Thyroid gland (tissue), 4 donors: Measurements from ENCODE around the gene ZNF615. TPM values are rescaled to one million over a fixed set of nuclear protein-coding genes. Genes with fewer than 3 reads are reported as not detected.

Experiments
- DNase-seq, 2 donors: peaks; one replicate each; pipeline ENCODE4 v3.0.0-alpha.2; 2019
- H3K27ac ChIP-seq, 3 donors: fragments of 200-600 bp; sonication (generic); 1 replicate in 2 of 3; 2 replicates in 1 of 3; pipeline ENCODE4 v1.5.1; 2016 to 2019; ENCODE audit warnings: mild to moderate bottlenecking in 1 of 3, moderate library complexity in 1 of 3
- H3K27me3 ChIP-seq: fragments of 200-600 bp; sonication (generic); one replicate; pipeline ENCODE4 v1.5.1; 2019
- H3K36me3 ChIP-seq, 2 donors: fragments of 200-600 bp; sonication (generic); one replicate each; pipeline ENCODE4 v1.5.1; 2016 to 2019
- H3K4me1 ChIP-seq, 2 donors: fragments of 200-600 bp; sonication (generic); one replicate each; pipeline ENCODE4 v1.5.1; 2017 to 2019
- H3K4me3 ChIP-seq, 3 donors: fragments of 200-600 bp; sonication (generic); replicated peaks in 1 of 3; 1 replicate in 2 of 3; 2 replicates in 1 of 3; pipeline ENCODE4 v1.5.1; 2016; ENCODE audit warnings: mild to moderate bottlenecking in 1 of 3
- H3K9me3 ChIP-seq: fragments of 200-600 bp; sonication (generic); one replicate; pipeline ENCODE4 v1.5.1; 2017
- POLR2A ChIP-seq, 2 donors: fragments of 450-650 bp; IDR thresholded peaks; one replicate each; pipeline ENCODE4 v1.6.1; 2017; ENCODE audit warnings: antibody characterized with exemption in 2 of 2, mild to moderate bottlenecking in 2 of 2, moderate library complexity in 1 of 2
- WGBS, 2 donors: methylation state at CpG; one replicate each; pipeline ENCODE4 v1.1.5; 2017; 5-methylcytosine and 5-hydroxymethylcytosine counted together
- intact Hi-C: fragments of 100-400 bp; cut with DNase I; formaldehyde crosslinking; loops from one replicate; pipeline ENCODE4 v1.15.1; 2023
- total RNA-seq, 4 donors: library from RNA; depleted of rRNA; stranded (reverse); fragments of >200 nt; gene quantifications; one replicate each; pipeline ENCODE4 v1.2.3, GENCODE V29; 2016
- TF ChIP-seq, protein P1 (sequence below), 6 experiments: fragments of 200-600 bp in 3 of 6; fragments of 450-650 bp in 3 of 6; sonication (generic) in 3 of 6; IDR thresholded peaks; one replicate each; pipeline ENCODE4 v1.5.1; 2016 to 2019; ENCODE audit warnings: antibody characterized with exemption in 6 of 6, mild to moderate bottlenecking in 2 of 6, inconsistent platforms in 1 of 6, moderate library complexity in 1 of 6

The ZNF615 gene
- total RNA-seq, 4 donors from 2014 or later, result 19.5 to 36.9 (median 20.6) TPM

DNA sequence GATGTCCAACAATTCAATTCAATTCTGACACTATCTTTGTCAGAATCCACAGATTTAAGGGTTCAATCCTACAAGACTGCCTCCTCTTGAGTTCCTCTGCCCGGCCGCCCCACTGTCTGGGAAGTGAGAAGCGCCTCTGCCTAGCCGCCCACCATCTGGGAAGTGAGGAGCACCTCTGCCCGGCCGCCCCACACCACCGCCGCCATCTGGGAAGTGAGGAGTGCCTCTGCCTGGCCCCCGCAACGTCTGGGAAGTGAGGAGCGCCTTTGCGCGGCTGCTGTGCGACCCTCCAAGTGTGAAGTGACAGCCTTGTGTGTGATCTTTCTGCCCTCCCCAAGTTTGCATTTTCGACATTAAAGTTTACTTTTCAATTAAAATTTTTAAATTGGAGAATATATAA lies 14.2 kb upstream of the ZNF615 start:
- Histone ChIP-seq H3K4me3 (no peak overlapping the region), H3K27ac (no peak overlapping the region), H3K9me3 (no peaks in the 10 kb centered on the region), H3K4me1 (peaks cover 1 to 5% of the 10 kb centered on the region in 2 donors), H3K36me3 (peaks cover 65 to 71% of the 10 kb centered on the region in 2 donors), H3K27me3 (no peaks in the 10 kb centered on the region)
- TF ChIP-seq POLR2A (IDR thresholded peaks at IDR 0.05), result no peak
- TF ChIP-seq, protein P1, sequence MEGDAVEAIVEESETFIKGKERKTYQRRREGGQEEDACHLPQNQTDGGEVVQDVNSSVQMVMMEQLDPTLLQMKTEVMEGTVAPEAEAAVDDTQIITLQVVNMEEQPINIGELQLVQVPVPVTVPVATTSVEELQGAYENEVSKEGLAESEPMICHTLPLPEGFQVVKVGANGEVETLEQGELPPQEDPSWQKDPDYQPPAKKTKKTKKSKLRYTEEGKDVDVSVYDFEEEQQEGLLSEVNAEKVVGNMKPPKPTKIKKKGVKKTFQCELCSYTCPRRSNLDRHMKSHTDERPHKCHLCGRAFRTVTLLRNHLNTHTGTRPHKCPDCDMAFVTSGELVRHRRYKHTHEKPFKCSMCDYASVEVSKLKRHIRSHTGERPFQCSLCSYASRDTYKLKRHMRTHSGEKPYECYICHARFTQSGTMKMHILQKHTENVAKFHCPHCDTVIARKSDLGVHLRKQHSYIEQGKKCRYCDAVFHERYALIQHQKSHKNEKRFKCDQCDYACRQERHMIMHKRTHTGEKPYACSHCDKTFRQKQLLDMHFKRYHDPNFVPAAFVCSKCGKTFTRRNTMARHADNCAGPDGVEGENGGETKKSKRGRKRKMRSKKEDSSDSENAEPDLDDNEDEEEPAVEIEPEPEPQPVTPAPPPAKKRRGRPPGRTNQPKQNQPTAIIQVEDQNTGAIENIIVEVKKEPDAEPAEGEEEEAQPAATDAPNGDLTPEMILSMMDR (IDR thresholded peaks at IDR 0.05), result no peak
- intact Hi-C loops, result no loop called here
- no peak for DNase-seq
- WGBS, 2 donors, result 97 to 98% methylated on average over 15 of the region's 15 CpGs

DNA sequence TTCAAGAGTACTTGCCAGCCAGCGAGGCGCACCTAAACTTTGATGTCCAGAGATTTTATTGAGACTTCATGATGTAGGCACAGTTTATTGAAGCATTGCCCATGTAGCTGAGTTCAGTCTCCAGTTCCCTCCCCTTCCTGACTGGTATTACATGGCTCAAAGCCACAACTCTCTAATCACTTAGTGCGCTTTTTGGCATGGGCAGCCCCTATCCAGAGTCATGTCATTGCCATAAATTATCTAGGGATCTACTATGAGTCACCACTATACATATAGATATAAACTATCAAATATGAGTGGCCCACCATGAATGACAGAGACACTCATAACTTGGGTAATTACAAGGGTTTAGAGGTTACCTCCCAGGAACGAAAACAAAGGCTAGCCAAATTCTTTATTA lies 12.5 kb upstream of the ZNF615 start:
- Histone ChIP-seq H3K4me3 (no peak overlapping the region), H3K9me3 (no peaks in the 10 kb centered on the region), H3K36me3 (peaks cover 78 to 86% of the 10 kb centered on the region in 2 donors), H3K4me1 (no peaks in the 10 kb centered on the region), H3K27ac (no peak overlapping the region), H3K27me3 (no peaks in the 10 kb centered on the region)
- intact Hi-C loops, result no loop called here
- TF ChIP-seq, protein P1 (IDR thresholded peaks at IDR 0.05), result no peak
- no peak for TF ChIP-seq POLR2A (IDR thresholded peaks at IDR 0.05)
- DNase-seq, result no peak
- 97 to 98% methylated on average over 4 of the region's 4 CpGs for WGBS, 2 donors

DNA sequence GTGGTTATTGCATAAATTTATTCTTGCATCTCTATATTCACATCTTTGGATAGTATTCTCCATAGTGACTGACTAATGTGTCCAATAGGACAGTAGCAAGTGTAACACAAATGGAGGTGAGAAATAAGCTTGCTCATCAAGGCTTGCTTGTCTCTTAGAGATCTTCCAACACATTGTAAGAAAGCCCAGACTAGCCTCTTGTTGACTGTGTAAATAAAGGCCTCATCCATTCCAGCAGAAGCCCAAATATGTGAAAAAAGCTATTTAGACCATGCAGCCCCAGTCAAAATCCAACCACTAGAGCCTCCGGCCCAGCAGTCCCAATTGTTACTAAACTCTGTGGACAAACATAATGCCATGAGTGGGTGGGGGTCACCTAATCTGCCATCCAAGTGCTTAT lies 2.7 kb upstream of the ZNF615 start:
- no peaks in the 10 kb centered on the region for H3K9me3 ChIP-seq
- TF ChIP-seq, protein P1 (IDR thresholded peaks at IDR 0.05), result no peak
- no peak for TF ChIP-seq POLR2A (IDR thresholded peaks at IDR 0.05)
- peaks cover 8% of the 10 kb centered on the region in 2 donors for H3K36me3 ChIP-seq
- no peaks in the 10 kb centered on the region for H3K27me3 ChIP-seq
- no peaks in the 10 kb centered on the region for H3K4me1 ChIP-seq
- WGBS, 2 donors, result 100% methylated on average over 1 of the region's 1 CpG
- intact Hi-C loops, result no loop called here
- H3K27ac ChIP-seq, result no peak overlapping the region
- H3K4me3 ChIP-seq, result no peak overlapping the region
- DNase-seq, result no peak

DNA sequence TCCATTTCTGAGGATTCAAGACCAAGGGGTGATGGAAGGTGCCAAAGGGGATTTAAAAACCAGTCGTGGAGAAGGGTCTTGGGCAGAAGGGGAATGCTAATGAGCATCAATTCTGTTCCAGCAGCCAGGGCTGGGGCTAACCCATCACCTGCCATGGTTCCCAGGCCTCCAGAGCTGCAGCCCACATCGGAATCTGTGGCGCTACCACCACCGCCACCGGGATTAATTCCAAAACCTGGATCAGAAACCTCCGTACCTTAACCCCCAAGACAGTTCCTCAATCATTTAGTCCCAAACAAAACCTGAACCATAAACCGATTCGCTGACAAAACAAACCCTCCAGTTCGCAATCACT lies 583 bp downstream of the ZNF615 start:
- Histone ChIP-seq H3K4me1 (no peaks in the 10 kb centered on the region), H3K27ac (peak overlapping the region in 2 of 3 donors; percentile 82 to 86), H3K27me3 (no peaks in the 10 kb centered on the region), H3K9me3 (no peaks in the 10 kb centered on the region), H3K36me3 (peaks cover 0 to 5% of the 10 kb centered on the region in 2 donors), H3K4me3 (peak overlapping the region; percentile 7 to 53 (median 26))
- intact Hi-C loops, result no loop called here
- no peak for DNase-seq
- TF ChIP-seq, protein P1 (IDR thresholded peaks at IDR 0.05), result no peak
- no peak for TF ChIP-seq POLR2A (IDR thresholded peaks at IDR 0.05)
- 3 to 6% methylated on average over 9 of the region's 9 CpGs for WGBS, 2 donors

DNA sequence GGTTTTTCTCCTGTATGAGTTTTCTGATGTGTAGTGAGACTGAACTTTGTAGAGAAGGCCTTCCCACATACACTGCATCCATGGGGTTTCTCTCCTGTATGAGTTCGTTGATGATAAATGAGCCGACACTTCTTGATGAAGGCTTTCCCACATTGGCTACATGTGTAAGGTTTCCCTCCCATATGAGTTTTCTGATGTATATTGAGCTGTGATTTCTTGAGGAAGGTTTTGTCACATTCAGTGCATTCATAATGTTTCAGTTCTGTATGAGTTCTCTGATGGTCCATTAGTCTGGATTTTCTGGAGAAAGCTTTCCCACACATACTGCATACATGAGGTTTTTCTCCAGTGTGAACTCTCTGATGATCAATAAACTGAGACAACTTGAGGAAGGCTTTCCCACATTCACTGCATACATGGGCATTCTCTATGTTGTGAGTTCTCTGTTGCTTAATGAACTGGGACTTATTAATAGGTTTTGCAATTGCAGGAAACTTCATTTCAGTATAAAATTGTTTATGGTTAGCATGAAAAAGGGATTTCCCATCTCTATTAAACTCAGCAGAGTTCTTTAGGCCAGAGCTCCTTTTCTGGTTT lies 13.9 kb downstream of the ZNF615 start:
- no peak overlapping the region for H3K4me3 ChIP-seq
- H3K27me3 ChIP-seq, result no peaks in the 10 kb centered on the region
- no peak for TF ChIP-seq POLR2A (IDR thresholded peaks at IDR 0.05)
- TF ChIP-seq, protein P1 (IDR thresholded peaks at IDR 0.05), result no peak
- 95 to 98% methylated on average over 2 of the region's 2 CpGs for WGBS, 2 donors
- DNase-seq, result no peak
- H3K36me3 ChIP-seq, result peaks cover 57 to 62% of the 10 kb centered on the region in 2 donors
- no peak overlapping the region for H3K27ac ChIP-seq
- peaks cover 6% of the 10 kb centered on the region for H3K9me3 ChIP-seq
- intact Hi-C loops, result no loop called here
- H3K4me1 ChIP-seq, result no peaks in the 10 kb centered on the region
